ENCODE data around the gene HS2ST1. TPM values are rescaled to one million over a fixed set of nuclear protein-coding genes. Genes with fewer than 3 reads are reported as not detected.

Gene HS2ST1
- total and polyA plus RNA-seq, 4 donors: 5.4 to 11.8 (median 8.2) TPM

DNA sequence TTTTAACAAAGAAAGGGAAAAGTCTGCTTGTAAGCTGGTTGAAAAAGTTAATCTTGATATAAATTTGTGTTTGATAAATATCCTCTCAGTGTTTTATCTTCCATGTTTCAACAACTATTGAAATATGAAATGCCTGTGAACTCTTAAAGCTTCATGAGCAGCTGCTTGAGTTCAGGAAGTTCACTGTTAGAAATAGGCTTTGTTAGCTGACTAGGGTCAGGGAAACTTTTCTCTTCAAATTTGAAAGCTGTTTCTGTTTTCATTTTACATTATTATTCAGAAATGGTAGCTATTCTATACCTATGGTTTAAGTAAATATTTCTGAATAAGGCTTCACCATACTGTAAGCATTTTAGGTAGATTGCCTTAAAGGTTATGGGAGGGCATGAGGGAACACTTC is 191.7 kb downstream of the HS2ST1 start:
- Histone ChIP-seq H3K27ac (ENCODE audit: low read depth in 1 of 2, low read length in 2 of 2) (no peak overlapping the region), H3K27me3 (ENCODE audit: control insufficient read depth in 4 of 4, insufficient read depth in 4 of 4, low read length in 3 of 4) (no peaks in the 10 kb centered on the region), H3K36me3 (ENCODE audit: control insufficient read depth in 4 of 4, insufficient read depth in 3 of 4, low read depth in 1 of 4, low read length in 3 of 4) (peaks cover 0 to 4% (median 1%) of the 10 kb centered on the region in 4 donors), H3K4me1 (ENCODE audit: control insufficient read depth in 4 of 4, insufficient read depth in 4 of 4, low read length in 3 of 4) (no peaks in the 10 kb centered on the region), H3K4me3 (ENCODE audit: low read depth in 1 of 3, low read length in 3 of 3) (no peak overlapping the region), H3K9me3 (ENCODE audit: control insufficient read depth in 4 of 4, low read length in 3 of 4) (no peaks in the 10 kb centered on the region), H3K9ac (ENCODE audit: low read depth in 1 of 2, low read length in 2 of 2) (no peak overlapping the region)
- DNase-seq (ENCODE audit: low spot score): no peak
- TF ChIP-seq, protein P1, sequence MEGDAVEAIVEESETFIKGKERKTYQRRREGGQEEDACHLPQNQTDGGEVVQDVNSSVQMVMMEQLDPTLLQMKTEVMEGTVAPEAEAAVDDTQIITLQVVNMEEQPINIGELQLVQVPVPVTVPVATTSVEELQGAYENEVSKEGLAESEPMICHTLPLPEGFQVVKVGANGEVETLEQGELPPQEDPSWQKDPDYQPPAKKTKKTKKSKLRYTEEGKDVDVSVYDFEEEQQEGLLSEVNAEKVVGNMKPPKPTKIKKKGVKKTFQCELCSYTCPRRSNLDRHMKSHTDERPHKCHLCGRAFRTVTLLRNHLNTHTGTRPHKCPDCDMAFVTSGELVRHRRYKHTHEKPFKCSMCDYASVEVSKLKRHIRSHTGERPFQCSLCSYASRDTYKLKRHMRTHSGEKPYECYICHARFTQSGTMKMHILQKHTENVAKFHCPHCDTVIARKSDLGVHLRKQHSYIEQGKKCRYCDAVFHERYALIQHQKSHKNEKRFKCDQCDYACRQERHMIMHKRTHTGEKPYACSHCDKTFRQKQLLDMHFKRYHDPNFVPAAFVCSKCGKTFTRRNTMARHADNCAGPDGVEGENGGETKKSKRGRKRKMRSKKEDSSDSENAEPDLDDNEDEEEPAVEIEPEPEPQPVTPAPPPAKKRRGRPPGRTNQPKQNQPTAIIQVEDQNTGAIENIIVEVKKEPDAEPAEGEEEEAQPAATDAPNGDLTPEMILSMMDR (IDR thresholded peaks at IDR 0.05; ENCODE audit: low read depth, low read length, missing input control): no peak
- TF ChIP-seq HNF4A (conservative IDR thresholded peaks at IDR 0.05) (no peak), TAF1 (conservative IDR thresholded peaks at IDR 0.05) (no peak), HNF4G (IDR thresholded peaks at IDR 0.05) (no peak), NR2F2 (IDR thresholded peaks at IDR 0.05) (no peak), RAD21 (IDR thresholded peaks at IDR 0.05) (no peak), GABPA (IDR thresholded peaks at IDR 0.05 in 1 of 2, conservative IDR thresholded peaks at IDR 0.05 in 1 of 2) (no peak), SP1 (IDR thresholded peaks at IDR 0.05) (no peak), EGR1 (IDR thresholded peaks at IDR 0.05; ENCODE audit: low read depth in 2 of 2) (no peak), RXRA (IDR thresholded peaks at IDR 0.05) (no peak), FOXA2 (IDR thresholded peaks at IDR 0.05) (no peak), JUND (IDR thresholded peaks at IDR 0.05) (no peak), YY1 (IDR thresholded peaks at IDR 0.05) (no peak)
- TF ChIP-seq, protein P2, sequence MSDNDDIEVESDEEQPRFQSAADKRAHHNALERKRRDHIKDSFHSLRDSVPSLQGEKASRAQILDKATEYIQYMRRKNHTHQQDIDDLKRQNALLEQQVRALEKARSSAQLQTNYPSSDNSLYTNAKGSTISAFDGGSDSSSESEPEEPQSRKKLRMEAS (IDR thresholded peaks at IDR 0.05): no peak
- TF ChIP-seq, protein P3, sequence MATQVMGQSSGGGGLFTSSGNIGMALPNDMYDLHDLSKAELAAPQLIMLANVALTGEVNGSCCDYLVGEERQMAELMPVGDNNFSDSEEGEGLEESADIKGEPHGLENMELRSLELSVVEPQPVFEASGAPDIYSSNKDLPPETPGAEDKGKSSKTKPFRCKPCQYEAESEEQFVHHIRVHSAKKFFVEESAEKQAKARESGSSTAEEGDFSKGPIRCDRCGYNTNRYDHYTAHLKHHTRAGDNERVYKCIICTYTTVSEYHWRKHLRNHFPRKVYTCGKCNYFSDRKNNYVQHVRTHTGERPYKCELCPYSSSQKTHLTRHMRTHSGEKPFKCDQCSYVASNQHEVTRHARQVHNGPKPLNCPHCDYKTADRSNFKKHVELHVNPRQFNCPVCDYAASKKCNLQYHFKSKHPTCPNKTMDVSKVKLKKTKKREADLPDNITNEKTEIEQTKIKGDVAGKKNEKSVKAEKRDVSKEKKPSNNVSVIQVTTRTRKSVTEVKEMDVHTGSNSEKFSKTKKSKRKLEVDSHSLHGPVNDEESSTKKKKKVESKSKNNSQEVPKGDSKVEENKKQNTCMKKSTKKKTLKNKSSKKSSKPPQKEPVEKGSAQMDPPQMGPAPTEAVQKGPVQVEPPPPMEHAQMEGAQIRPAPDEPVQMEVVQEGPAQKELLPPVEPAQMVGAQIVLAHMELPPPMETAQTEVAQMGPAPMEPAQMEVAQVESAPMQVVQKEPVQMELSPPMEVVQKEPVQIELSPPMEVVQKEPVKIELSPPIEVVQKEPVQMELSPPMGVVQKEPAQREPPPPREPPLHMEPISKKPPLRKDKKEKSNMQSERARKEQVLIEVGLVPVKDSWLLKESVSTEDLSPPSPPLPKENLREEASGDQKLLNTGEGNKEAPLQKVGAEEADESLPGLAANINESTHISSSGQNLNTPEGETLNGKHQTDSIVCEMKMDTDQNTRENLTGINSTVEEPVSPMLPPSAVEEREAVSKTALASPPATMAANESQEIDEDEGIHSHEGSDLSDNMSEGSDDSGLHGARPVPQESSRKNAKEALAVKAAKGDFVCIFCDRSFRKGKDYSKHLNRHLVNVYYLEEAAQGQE (IDR thresholded peaks at IDR 0.05): no peak
- TF ChIP-seq, protein P4, sequence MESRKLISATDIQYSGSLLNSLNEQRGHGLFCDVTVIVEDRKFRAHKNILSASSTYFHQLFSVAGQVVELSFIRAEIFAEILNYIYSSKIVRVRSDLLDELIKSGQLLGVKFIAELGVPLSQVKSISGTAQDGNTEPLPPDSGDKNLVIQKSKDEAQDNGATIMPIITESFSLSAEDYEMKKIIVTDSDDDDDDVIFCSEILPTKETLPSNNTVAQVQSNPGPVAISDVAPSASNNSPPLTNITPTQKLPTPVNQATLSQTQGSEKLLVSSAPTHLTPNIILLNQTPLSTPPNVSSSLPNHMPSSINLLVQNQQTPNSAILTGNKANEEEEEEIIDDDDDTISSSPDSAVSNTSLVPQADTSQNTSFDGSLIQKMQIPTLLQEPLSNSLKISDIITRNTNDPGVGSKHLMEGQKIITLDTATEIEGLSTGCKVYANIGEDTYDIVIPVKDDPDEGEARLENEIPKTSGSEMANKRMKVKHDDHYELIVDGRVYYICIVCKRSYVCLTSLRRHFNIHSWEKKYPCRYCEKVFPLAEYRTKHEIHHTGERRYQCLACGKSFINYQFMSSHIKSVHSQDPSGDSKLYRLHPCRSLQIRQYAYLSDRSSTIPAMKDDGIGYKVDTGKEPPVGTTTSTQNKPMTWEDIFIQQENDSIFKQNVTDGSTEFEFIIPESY (IDR thresholded peaks at IDR 0.05): no peak
- TF ChIP-seq, protein P5, sequence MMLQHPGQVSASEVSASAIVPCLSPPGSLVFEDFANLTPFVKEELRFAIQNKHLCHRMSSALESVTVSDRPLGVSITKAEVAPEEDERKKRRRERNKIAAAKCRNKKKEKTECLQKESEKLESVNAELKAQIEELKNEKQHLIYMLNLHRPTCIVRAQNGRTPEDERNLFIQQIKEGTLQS (IDR thresholded peaks at IDR 0.05): no peak

DNA sequence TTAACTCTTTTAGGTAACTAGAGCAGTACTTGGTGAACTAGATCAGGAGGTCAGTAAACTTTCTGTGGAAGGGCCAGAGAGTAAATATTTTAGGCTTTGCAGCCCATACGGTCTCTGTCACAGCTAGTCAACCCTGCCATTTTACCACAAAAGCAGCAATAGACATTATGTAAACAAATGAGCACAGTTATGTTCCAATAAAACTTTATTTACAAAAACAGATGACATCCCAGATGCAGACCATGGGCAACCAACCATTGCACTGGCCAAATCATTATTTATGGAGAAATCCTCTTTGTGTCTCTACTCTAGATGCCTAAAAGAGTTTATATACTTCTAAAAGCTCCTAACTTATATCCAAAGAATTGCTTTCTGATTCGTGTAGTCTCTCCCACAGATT is 192.4 kb downstream of the HS2ST1 start:
- no peaks in the 10 kb centered on the region for H3K9me3 ChIP-seq (ENCODE audit: control insufficient read depth in 4 of 4, low read length in 3 of 4)
- no peak overlapping the region for H3K27ac ChIP-seq (ENCODE audit: low read depth in 1 of 2, low read length in 2 of 2)
- DNase-seq (ENCODE audit: low spot score): no peak
- WGBS: 87% methylated on average over 2 of the region's 2 CpGs
- H3K9ac ChIP-seq (ENCODE audit: low read depth in 1 of 2, low read length in 2 of 2): no peak overlapping the region
- peaks cover 0 to 4% (median 1%) of the 10 kb centered on the region in 4 donors for H3K36me3 ChIP-seq (ENCODE audit: control insufficient read depth in 4 of 4, insufficient read depth in 3 of 4, low read depth in 1 of 4, low read length in 3 of 4)
- no peaks in the 10 kb centered on the region for H3K4me1 ChIP-seq (ENCODE audit: control insufficient read depth in 4 of 4, insufficient read depth in 4 of 4, low read length in 3 of 4)
- no peak overlapping the region for H3K4me3 ChIP-seq (ENCODE audit: low read depth in 1 of 3, low read length in 3 of 3)
- no peaks in the 10 kb centered on the region for H3K27me3 ChIP-seq (ENCODE audit: control insufficient read depth in 4 of 4, insufficient read depth in 4 of 4, low read length in 3 of 4)
- no peak for TF ChIP-seq SP1 (IDR thresholded peaks at IDR 0.05)
- TF ChIP-seq, protein P4 (IDR thresholded peaks at IDR 0.05): no peak
- TF ChIP-seq, protein P1 (IDR thresholded peaks at IDR 0.05; ENCODE audit: low read depth, low read length, missing input control): no peak
- no peak for TF ChIP-seq FOXA2 (IDR thresholded peaks at IDR 0.05)

Measured in liver (tissue), 9 donors.